Activated CD4-positive, alpha-beta T cell treated with anti-CD3 and anti-CD28 coated beads, Interleukin-2, amount 50 U/mL, for 16 hours (primary cell): ENCODE results near the gene NQO2.
"Not testable (repeated sequence)": the region's sequence is repeated elsewhere in the genome, so short reads cannot be mapped to it uniquely, and the experiment has no call there.

ENCODE experiments used
- DNase-seq: peaks from one replicate; pipeline ENCODE4 v3.0.0-alpha.2; 2020

NQO2 gene

GRCh38 chr6:2990248-2990931 lies 9.3 kb upstream of the NQO2 start:
- no peak for DNase-seq

DNA sequence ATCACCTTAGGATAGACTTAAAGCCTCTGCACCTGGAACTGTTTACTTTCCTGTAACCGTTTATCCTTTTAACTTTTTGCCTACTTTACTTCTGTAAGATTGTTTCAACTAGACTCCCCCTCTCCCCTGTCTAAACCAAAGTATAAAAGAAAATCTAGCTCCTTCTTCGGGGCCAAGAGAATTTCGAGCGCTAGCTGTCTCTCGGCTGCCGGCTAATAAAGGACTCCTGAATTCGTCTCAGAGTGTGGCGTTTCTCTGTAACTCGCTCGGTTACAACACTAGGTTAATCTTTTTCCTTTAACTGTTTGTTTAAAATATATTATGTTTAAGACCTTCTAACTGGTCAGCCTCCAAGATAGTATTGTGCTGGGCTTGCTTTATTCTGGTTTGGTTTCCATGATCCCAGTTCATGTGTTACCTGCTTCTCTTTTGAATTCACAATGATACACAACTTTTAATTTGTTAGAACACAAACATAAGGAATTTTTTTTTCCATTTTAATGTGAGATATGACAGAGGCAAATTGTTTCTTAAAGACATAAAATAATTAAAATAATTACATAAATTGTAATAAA lies 8.7 kb upstream of the NQO2 start:
- DNase-seq = no peak

DNA sequence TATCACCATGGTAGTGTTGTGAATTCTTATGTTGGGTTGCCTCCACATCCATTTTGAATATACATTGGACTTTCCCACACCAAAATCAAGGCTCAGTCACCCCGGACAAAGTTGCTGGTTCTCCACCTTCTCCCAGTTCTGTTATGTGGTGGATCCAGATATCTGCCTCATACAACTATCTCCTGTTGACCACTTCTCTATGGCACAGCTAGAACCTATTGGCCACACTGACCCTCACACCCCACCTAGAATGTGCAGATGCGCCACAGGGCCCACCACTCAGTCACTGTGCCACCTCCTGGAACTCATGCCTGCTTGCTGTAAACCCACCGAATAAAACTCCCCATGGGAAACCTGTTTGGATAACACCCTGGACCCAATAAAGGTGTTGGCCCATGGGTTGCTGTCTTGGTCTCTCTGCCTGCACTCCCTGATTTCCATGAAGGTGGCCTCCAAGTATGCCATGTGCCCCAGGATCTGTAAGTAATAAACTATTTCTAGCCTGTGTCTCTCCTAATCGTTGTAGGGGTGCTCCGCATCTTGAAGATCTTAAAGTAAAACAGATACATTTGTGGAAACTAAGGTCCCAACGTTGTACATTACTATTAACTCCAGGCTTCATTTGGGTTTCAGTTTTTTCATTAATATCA lies 7.2 kb upstream of the NQO2 start:
- no peak for DNase-seq

GRCh38 chr6:2993755-2994317 lies 5.9 kb upstream of the NQO2 start:
- DNase-seq = no peak

GRCh38 chr6:2998249-2998997 lies 1.3 kb upstream of the NQO2 start:
- peak; percentile 70 for DNase-seq

GRCh38 chr6:2998998-2999617 lies 586 bp upstream of the NQO2 start:
- DNase-seq = peak; percentile 25

DNA sequence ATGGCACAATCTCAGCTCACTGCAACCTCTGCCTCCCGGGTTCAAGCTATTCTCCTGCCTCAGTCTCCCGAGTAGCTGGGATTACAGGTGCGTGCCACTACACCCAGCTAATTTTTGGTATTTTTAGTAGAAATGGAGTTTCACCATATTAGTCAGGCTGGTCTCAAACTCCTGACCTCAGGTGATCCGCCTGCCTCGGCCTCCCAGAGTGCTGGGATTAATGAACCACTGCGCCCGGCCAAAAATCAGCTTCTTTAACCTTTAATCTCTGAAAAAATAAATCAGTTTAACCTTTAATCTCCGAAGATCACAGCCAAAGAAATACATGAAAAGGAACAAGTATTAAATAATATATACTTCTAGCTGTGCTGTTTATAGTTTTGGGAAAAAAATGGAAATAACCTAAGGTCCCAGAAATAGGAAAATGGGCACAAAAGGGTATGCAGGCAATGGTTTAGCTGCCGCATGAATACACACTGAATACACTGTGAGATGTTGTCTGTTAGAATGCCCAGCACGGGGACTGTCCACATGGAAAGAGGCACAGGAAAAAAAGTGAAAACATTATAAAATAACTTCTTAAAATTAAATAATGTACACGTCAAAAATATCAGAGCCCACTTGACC lies 1.6 kb downstream of the NQO2 start:
- DNase-seq = no peak

- peak; percentile 77 for DNase-seq
Observed at GRCh38 chr6:3001773-3002293, 2.1 kb downstream of the NQO2 start.

- DNase-seq = not testable (repeated sequence)
Observed at GRCh38 chr6:3003226-3003625, 3.5 kb downstream of the NQO2 start.

DNA sequence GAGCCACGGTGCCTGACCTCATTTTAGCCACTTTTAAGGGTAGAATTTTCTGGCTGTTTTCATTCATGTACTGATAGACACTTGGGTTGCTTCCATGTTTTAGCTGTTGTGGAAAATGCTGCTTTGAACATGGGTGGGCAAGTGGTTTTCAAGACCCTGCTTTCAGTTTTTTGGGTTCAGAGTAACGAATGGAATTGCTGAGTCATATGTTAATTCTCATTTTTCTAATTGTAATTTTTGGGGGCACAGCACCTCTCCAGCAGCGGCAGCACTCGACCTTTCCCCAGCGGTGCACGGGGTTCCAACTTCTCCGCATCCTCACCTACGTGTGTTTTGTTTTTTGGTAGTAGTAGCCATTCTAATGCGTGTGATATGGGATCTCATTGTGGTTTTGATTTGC lies 5.4 kb downstream of the NQO2 start:
- no peak for DNase-seq

- DNase-seq = no peak
Observed at GRCh38 chr6:3005874-3006273, 6.2 kb downstream of the NQO2 start.

DNA sequence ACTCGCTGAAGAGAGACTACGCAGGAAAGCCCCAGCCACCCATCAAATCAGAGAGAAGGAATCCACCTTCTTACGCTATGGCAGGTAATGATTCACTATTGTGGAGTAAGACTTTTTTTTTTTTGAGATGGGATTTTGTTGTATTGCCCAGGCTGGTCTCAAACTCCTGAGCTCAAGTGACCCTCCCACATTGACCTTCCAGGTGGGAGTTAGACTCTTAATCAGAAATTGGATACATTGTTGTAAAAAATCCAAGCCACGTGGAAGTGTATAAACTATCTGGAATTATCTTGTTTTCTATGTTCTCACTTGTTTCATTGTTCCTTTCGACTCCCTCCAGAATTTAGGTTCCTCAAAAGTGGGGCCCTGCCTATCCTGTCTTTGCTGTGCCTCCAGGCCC lies 6.8 kb downstream of the NQO2 start:
- DNase-seq = no peak

- no peak for DNase-seq
Observed at GRCh38 chr6:3007571-3007970, 7.9 kb downstream of the NQO2 start.

- not testable (repeated sequence) for DNase-seq
Observed at GRCh38 chr6:3008712-3009265, 9.1 kb downstream of the NQO2 start.

DNA sequence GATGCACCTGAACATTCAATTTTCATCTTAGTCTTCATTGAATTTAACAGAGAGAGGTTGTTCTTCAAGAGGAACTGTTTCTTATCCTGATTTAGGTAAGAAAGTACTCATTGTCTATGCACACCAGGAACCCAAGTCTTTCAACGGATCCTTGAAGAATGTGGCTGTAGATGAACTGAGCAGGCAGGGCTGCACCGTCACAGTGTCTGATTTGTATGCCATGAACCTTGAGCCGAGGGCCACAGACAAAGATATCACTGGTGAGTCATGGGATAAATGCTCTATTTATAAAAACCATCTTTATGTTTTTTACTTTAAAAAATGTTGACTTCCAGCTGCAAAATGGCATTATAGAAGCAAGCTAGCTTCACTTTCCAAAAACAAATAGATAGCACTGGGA lies 10.2 kb downstream of the NQO2 start:
- DNase-seq = no peak

DNA sequence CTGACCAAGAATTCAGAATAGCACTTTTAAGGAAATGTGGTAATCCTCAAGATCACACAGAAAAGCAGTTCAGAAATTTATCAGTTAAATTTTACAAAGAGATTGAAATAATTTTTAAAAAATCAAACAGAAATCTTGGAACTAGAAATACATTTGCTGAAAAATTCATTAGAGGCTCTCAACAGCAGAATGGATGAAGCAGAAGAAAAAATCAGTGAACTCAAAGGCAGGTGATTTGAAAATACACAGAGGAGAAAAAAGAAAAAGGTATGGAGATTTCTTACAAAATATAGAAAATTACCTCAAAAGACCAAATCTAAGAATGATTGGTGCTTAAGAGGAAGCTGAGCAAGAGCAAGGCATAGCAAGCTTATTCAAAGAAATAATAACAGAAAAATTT lies 11.5 kb downstream of the NQO2 start:
- no peak for DNase-seq

GRCh38 chr6:3011592-3011991 lies 11.9 kb downstream of the NQO2 start:
- no peak for DNase-seq

DNA sequence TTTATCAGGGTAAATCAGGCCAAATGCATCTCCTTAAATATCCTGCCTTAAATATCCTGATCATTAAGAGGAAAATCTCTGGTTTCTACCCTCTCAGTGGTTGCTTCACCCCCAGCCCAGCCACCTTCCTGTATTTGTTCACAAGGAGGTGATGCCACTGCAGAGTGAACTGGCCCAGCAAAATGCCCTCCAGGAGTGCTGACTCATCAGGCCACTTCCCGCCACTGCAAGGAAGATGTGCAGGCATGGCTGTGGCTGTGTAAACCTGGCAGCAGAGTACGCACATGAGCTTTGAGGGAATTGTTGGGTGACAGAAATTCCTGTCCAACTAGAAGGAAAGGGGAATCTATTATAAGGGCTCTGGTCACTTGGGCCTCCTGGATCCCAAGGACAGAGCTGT lies 13.8 kb downstream of the NQO2 start:
- DNase-seq = peak; percentile 24

DNA sequence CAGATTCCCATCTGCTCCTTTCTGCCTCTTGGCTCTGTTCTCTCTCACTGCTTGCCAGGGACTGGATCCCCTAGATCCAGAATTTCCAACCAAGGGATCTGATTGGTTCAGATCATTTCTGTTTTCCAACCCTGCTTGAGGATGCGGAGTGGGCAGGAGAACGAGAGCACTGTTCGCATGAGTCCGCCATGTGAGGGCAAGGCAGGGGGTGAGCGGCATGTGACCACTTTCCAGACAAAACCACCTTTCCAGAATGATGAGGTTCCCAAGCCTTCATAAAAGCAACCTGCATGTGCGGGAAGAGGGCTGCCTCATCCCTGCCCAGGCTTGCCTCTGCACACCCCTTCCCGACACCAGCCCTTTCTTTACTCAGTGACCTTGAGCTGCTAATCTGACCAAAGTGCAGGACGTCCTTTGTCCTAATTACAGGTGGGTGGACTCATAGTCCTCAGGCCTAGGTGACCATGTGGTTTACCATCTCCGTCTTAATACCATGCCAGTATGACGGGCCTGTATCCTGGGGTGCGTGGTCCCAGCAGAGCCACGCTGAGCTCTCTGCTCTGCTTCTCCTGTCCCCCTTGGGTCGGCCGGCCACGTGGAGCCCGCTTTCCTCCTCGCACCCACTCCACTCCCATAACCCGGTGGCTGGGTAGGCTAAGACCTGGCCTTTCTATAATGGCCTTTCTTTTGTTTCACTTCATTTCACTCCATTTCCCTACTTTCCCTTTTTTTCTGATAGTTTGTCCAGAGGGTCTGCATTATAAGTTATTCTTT lies 14.4 kb downstream of the NQO2 start:
- DNase-seq = no peak

DNA sequence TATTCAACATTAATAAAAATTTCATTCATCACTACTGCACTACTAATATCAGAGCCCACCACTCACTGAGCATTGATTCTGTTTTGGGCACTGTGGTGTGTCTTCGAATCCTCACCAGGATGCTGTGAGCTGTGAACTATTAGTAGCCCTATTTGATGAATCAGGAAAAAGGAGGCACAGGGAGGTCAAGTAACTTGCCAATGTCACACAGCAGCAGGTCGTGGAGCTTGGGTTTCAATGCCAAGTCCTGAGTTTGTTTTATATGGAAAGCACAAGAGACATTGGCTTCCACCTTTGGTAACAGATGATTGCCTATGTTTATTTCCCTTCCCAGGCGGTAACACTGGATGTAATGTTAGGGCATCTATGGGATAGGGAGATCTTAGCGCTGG lies 15.0 kb downstream of the NQO2 start:
- no peak for DNase-seq

- no peak for DNase-seq
Observed at GRCh38 chr6:3015144-3015543, 15.4 kb downstream of the NQO2 start.
